Adrenal gland (tissue), 12 donors: ENCODE measurements around the gene ENPP7. TPM values are rescaled to one million over a fixed set of nuclear protein-coding genes. Genes with fewer than 3 reads are reported as not detected.

Source experiments
- DNase-seq, 7 donors: peaks; one replicate each; pipeline ENCODE4 v3.0.0-alpha.2; 2019 to 2020
- H3K27ac ChIP-seq, 5 donors: fragments of 200-600 bp; sonication (generic) in 4 of 5; 1 replicate in 3 of 5; 2 replicates in 2 of 5; pipeline versions ENCODE4 v1.5.1 to v1.8.0; 2016 to 2020; ENCODE audit warnings: mild to moderate bottlenecking in 1 of 5
- H3K27me3 ChIP-seq: fragments of 200-600 bp; 2 replicates; pipeline ENCODE4 v1.8.0; 2021
- H3K36me3 ChIP-seq, 2 donors: fragments of 200-600 bp; replicated peaks in 1 of 2; 1 replicate in 1 of 2; 2 replicates in 1 of 2; pipeline versions ENCODE4 v1.5.1 to v1.8.0; 2018 to 2022
- H3K4me1 ChIP-seq, 2 donors: fragments of 200-600 bp; replicated peaks in 1 of 2; 1 replicate in 1 of 2; 2 replicates in 1 of 2; pipeline versions ENCODE4 v1.5.1 to v1.8.0; 2018 to 2021
- H3K4me3 ChIP-seq, 4 donors: fragments of 200-600 bp; sonication (generic) in 3 of 4; one replicate each; pipeline ENCODE4 v1.5.1; 2016 to 2018
- H3K9me3 ChIP-seq, 3 donors: fragments of 200-600 bp; sonication (generic) in 1 of 3; replicated peaks in 1 of 3; 1 replicate in 2 of 3; 2 replicates in 1 of 3; pipeline versions ENCODE4 v1.5.1 to v1.8.0; 2016 to 2021
- CTCF ChIP-seq, 6 experiments: fragments of 450-650 bp in 4 of 6; fragments of 200-600 bp in 2 of 6; sonication (generic) in 1 of 6; IDR thresholded peaks; 1 replicate in 5 of 6; 2 replicates in 1 of 6; pipeline versions ENCODE4 v1.5.1 to v1.8.0; 2016 to 2021; ENCODE audit warnings: antibody characterized with exemption in 6 of 6, mild to moderate bottlenecking in 2 of 6, moderate library complexity in 1 of 6
- POLR2A ChIP-seq, 2 donors: fragments of 450-650 bp; IDR thresholded peaks; one replicate each; pipeline ENCODE4 v1.6.1; 2017; ENCODE audit warnings: antibody characterized with exemption in 2 of 2, mild to moderate bottlenecking in 2 of 2, moderate library complexity in 1 of 2
- WGBS, 4 donors: extraction: QIAGEN DNeasy Blood & Tissue Kit in 2 of 4; methylation state at CpG; one replicate each; pipeline versions ENCODE4 v1.1.5 to v1.1.7; 2013 to 2017; 5-methylcytosine and 5-hydroxymethylcytosine counted together
- intact Hi-C, 2 donors: fragments of 100-400 bp; cut with DNase I; formaldehyde crosslinking; loops; one replicate each; pipeline versions ENCODE4 v1.14.1 to v1.15.0; 2022 to 2023
- polyA plus RNA-seq, 3 donors: library from polyadenylated mRNA; stranded (reverse); fragments of 200-250 nt in 2 of 3; fragments of 350-450 nt in 1 of 3; fragmentation: Illumina TruSeq in 1 of 3; extraction: RNeasy Lipid Tissue Mini Kit (QIAGEN cat#74804) in 1 of 3; gene quantifications; one replicate each; pipeline ENCODE4 v1.2.3, GENCODE V29; 2013 to 2014
- total RNA-seq, 9 donors: library from RNA; depleted of rRNA in 4 of 9; stranded (reverse); fragments of >200 nt in 4 of 9; fragments of 120-200 nt in 1 of 9; fragmentation: NEBNext Ultra II Directional in 1 of 9; extraction: Animal tissue kit (Norgen Biotek cat#: 25700) in 1 of 9; gene quantifications; one replicate each; pipeline versions ENCODE4 v1.1.0 to v1.2.4, GENCODE V29; 2013 to 2023
- donor health status: healthy with polysubstance abuse.
- donor health status: Bipolar disorder and iron deficiency.
- donor health status: DM: yes; HTN: yes; CAD: no.
- donor health status: DM: no; HTN: no; CAD: no.
- donor health status: DM: no; HTN: no; CAD: no.
- donor health status: DM: yes; HTN: yes; CAD: no.

Gene ENPP7
- total and polyA plus RNA-seq, 12 donors: 0.39 TPM; not detected in 11

GRCh38 chr17:79737922-79738578, 7.3 kb downstream of the ENPP7 start:
- Histone ChIP-seq H3K36me3 (no peaks in the 10 kb centered on the region), H3K4me1 (peaks cover 7% of the 10 kb centered on the region in 2 donors), H3K4me3 (no peak overlapping the region), H3K27me3 (peaks cover 14% of the 10 kb centered on the region), H3K27ac (no peak overlapping the region), H3K9me3 (no peaks in the 10 kb centered on the region)
- no peak for TF ChIP-seq CTCF (IDR thresholded peaks at IDR 0.05)
- no peak for TF ChIP-seq POLR2A (IDR thresholded peaks at IDR 0.05)
- 80 to 90% (median 88%) methylated on average over 8 to 17 of the region's 17 CpGs for WGBS, 4 donors
- intact Hi-C loops: no loop called here
- no peak for DNase-seq

GRCh38 chr17:79738643-79739042, 7.9 kb downstream of the ENPP7 start:
- Histone ChIP-seq H3K36me3 (no peaks in the 10 kb centered on the region), H3K4me3 (no peak overlapping the region), H3K9me3 (no peaks in the 10 kb centered on the region), H3K27me3 (peaks cover 14% of the 10 kb centered on the region), H3K4me1 (peaks cover 6 to 7% of the 10 kb centered on the region in 2 donors), H3K27ac (no peak overlapping the region)
- no peak for DNase-seq
- WGBS, 4 donors: 79 to 86% (median 82%) methylated on average over 9 to 14 of the region's 14 CpGs
- intact Hi-C loops: no loop called here
- TF ChIP-seq CTCF (IDR thresholded peaks at IDR 0.05) (no peak), POLR2A (IDR thresholded peaks at IDR 0.05) (no peak)

GRCh38 chr17:79739148-79740062, 8.7 kb downstream of the ENPP7 start:
- TF ChIP-seq CTCF (IDR thresholded peaks at IDR 0.05): no peak
- TF ChIP-seq POLR2A (IDR thresholded peaks at IDR 0.05): no peak
- Histone ChIP-seq H3K27ac (no peak overlapping the region), H3K4me1 (peaks cover 6 to 7% of the 10 kb centered on the region in 2 donors), H3K36me3 (no peaks in the 10 kb centered on the region), H3K27me3 (peaks cover 14% of the 10 kb centered on the region), H3K9me3 (no peaks in the 10 kb centered on the region), H3K4me3 (no peak overlapping the region)
- DNase-seq: no peak
- 81 to 85% (median 83%) methylated on average over 28 of the region's 28 CpGs for WGBS, 4 donors
- intact Hi-C loops: loop anchor here in 1 of 2 donors (5.0 to 10.0 kb wide), 2 partner anchors 105 to 253 kb away; no protein-coding TSS in a partner anchor

- Histone ChIP-seq H3K4me1 (peaks cover 6 to 7% of the 10 kb centered on the region in 2 donors), H3K4me3 (no peak overlapping the region), H3K27me3 (peaks cover 16% of the 10 kb centered on the region), H3K36me3 (no peaks in the 10 kb centered on the region), H3K9me3 (no peaks in the 10 kb centered on the region), H3K27ac (no peak overlapping the region)
- 39 to 51% (median 45%) methylated on average over 5 to 8 of the region's 8 CpGs for WGBS, 4 donors
- intact Hi-C loops: loop anchor here in 1 of 2 donors (5.0 to 10.0 kb wide), 2 partner anchors 104 to 252 kb away; no protein-coding TSS in a partner anchor
- no peak for DNase-seq
- TF ChIP-seq POLR2A (IDR thresholded peaks at IDR 0.05): no peak
- TF ChIP-seq CTCF (IDR thresholded peaks at IDR 0.05): no peak
These were observed 9.7 kb downstream of the ENPP7 start for GRCh38 chr17:79740413-79740812.
